Measurements from ENCODE around the gene SPATA9.
A peak's percentile ranks its signal among the peaks of the same experiment; 100 is the strongest.
"Not testable (repeated sequence)": the region's sequence is repeated elsewhere in the genome, so short reads cannot be mapped to it uniquely, and the experiment has no call there.

Gene SPATA9

DNA sequence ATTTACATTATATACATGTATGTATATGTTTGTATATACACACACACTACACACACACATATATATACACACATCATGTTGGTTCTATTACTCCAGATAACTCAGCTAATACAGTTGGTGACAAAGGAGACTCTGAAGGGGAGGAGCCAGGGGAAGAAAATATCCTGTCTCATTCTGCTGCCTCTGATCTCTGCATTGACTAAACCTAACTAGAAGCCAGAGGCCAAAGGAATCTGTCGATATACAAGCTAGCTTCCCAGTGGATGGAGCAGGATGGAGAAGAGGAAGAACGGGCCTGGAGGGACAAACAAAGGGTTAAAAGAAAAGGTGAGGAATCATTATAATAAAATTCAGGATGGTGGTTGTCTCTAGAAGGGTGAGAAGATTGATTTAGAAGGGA lies 34.6 kb upstream of the SPATA9 start:
- no peak for DNase-seq (ENCODE audit: low spot score)

- peak; percentile 35 for DNase-seq (ENCODE audit: low spot score)
Measured at GRCh38 chr5:95715799-95716461, 33.1 kb upstream of the SPATA9 start.

GRCh38 chr5:95713960-95714710 lies 31.3 kb upstream of the SPATA9 start:
- no peak for DNase-seq (ENCODE audit: low spot score)

- not testable (repeated sequence) for DNase-seq (ENCODE audit: low spot score)
Measured at GRCh38 chr5:95713246-95713645, 30.5 kb upstream of the SPATA9 start.

DNA sequence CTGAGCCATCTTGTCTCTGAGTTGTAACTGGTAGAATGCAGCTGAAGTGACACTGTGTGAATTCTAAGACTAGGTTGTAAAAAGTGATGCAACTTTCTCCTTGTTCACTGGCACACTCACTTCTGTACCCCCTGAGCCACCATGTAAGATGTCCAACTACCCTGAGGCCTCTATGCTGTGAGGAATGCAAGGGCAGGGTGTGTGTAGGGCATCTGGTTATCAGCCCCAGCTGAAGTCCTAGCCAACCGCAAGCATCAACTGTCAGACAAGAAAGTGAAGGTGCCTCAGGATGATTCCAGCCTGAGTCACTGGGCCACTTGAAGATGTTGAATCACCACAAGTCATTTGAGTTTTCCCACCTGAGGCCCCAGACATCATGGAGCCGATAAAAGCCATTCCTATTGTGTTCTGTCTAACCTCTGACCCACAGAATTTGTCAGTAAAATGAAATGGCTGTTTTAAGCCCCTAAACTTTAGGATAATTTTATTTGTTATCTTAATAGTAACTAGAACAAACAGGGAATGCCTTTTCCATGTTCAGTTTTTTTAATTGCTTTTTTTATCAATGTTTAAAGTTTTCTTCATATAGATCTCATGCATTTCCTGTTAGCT lies 29.7 kb upstream of the SPATA9 start:
- DNase-seq (ENCODE audit: low spot score) = peak; percentile 23

- DNase-seq (ENCODE audit: low spot score) = no peak
Measured at GRCh38 chr5:95711501-95712346, 28.9 kb upstream of the SPATA9 start.

DNA sequence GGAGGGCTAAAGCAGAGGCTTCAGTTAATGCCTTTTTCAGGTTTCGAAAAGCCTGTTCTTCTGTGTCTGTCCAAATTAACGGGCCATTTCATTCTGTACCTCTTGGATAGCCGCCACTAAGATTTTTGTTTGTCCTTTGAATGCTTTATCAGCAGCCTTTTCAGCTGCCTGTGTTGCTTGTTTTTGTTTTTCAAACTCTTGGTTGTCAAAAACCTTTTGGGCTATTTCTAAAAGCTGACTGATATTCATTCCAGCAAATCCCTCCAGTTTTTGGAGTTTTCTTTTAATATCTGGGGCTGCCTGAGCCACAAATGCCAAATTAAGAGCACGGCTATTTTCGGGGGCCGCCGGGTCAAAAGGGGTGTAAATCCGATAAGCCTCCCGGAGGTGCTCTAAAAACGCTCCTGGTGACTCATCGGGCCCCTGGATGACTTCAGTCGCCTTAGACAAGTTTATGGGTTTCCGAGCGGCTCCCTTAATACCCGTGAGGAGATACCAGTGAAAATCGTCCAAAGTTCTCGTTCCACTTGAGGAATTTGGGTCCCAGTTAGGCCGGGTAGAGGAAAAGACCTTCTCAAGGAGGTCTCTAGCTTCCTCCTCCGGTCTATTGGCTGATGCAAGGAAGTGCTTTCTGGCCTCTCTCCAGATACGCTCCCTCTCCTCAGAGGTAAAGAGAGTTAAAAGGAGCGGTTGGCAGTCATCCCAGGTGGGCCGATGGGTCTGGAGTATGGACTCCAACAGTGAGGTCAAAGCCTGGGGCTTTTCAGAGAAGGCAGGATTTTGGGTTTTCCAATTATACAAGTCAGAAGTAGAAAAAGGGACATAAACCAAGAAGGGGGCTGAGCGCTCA lies 28.1 kb upstream of the SPATA9 start:
- DNase-seq (ENCODE audit: low spot score) = not testable (repeated sequence)

DNA sequence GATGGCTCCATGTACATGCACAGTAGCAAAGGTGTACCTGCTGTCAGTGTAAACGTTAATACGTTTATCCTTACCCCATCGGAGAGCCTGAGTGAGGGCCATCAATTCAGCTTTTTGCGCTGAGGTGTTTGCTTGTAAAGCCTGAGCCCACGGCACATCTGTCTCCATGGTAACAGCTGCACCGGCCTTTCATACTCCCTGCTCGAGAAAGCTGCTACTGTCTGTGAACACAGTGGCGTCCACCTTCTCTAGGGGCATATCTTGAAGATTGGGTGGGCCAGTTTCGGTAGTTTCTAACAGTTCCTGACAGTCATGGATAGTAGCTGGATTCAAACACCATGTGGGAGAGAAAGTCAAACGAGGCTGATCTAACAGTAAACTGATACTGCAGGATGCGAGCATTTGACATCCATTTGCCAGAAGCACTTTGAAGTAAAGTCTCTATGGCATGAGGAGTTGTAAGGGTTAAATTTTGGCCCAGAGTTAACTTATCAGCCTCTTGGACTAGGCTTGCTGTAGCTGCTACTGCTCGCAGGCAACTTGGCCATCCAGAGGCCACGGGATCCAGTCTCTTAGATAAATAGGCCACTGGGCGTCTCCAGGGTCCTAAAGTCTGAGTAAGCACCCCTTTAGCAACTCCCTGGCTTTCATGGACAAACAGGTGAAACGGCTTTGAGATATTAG lies 27.3 kb upstream of the SPATA9 start:
- DNase-seq (ENCODE audit: low spot score) = no peak

DNA sequence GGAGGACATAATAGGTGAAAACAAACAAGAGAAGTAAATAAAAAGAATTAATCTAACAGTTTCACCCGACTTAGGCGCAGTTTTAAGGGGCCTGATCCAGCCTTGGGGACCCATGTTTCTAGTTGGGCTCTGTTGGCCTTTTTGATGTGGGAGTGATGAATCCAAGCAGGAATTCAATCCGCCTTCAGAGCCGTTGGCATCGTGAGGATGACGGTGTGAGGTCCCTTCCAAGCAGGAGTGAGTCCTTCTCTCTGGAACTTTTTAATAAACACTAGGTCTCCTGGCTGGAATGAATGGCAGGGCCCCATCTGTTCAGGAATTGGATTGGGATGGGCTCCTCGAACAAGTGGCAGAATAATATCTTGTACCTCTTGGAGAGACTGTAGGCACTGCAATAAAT lies 26.1 kb upstream of the SPATA9 start:
- no peak for DNase-seq (ENCODE audit: low spot score)

DNA sequence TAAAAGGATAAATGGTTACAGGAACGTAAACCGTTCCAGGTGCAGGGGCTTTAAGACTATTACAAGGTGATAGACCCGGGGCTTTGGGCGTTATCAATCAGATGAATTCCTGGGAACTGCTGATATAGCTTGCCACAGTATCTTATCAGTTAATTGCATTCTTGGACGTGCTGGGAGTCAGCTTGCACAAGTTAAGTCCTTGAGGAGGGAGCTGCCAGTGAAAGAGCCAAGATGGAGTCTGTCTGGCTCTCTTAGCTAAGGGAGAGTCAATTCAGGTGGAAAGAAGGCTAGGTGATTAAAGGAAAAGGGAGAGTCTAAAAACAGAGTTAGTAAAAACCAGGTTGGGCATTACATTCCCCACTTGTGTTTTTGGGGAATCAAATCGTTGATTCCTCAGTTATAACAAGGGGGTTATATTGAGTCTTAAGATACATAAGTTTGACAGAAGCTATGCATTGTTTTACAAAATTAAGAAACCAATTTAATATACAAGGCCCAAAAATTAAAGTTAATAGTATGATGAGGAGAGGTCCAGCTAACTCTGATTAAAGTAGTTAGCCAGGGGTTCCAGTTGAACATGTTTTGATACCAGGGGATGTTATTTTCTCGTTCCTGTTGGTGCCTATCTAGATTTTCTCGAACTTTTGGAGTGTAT lies 24.9 kb upstream of the SPATA9 start:
- not testable (repeated sequence) for DNase-seq (ENCODE audit: low spot score)

DNA sequence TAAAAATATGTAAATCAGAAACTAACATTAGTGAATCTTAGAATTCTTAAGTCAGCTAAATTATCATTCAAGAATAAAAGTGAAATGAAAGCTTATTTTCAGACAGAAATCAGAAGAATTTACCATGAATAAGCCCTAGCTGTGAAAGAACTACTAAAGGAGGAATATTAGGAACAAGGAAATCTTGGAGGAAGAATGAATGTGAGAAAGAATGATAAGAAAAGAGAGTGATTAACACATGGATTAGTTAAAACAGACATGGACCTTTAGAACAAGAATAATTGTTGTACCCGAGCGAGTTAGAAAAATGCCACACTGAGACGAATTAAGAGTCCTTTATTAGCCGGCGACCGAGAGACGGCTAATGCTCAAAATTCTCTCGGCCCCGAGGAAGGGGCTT lies 24.3 kb upstream of the SPATA9 start:
- DNase-seq (ENCODE audit: low spot score) = no peak

GRCh38 chr5:95706196-95706595 lies 23.4 kb upstream of the SPATA9 start:
- DNase-seq (ENCODE audit: low spot score) = not testable (repeated sequence)

DNA sequence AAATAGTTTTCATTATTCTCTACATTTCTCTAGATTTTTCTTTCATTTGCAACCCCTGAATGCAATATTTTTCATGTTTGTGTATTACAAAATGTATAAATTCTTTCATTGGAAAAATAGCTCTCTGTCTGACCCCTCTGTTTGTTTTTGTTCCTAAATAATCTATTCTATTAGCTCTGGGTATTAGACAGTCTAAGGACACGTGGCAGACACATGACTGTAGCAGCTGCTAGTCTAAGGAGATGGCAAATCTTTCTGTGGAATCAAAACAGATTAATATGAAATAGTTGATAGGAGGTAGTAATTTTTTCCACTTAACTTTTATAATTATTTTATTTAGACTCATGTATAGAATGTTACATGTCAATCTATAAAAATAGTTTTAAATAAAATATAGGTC lies 21.4 kb upstream of the SPATA9 start:
- no peak for DNase-seq (ENCODE audit: low spot score)

DNA sequence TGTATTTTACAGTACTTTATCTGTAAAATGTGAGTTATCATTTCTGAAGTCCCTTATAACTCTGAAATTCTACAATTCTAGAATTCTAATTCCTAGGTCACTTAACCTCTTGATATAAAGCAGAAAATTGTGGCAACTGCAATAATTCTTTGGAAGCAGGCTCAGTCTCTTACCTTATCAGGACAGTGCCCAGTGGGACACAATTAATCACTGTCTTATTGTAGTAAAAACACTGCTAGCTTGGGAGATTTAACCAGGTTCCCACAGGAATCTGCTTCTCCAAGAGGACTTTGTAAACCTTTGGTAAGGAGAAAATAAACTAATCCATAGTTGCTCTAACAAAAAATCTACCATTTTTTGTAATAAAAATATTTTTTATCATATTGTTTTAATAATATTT lies 18.3 kb upstream of the SPATA9 start:
- no peak for DNase-seq (ENCODE audit: low spot score)

DNA sequence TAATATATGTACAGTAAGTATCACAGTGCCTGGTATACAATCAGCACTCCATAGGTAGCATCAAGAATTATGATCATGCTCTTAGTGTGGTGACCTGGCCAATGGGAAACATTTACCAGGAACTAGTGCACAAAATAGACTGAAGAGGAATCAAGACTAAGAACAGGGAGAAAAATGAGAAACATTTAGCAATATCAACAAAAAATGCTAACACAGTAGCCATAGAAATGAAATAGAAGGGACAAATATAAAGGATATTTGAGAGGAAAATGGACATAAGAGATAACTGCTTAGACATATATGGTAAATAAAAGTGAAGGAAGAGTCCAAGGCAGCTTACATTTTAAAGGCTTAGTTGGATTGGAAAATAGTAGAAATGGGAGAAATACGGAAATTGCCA lies 16.5 kb upstream of the SPATA9 start:
- no peak for DNase-seq (ENCODE audit: low spot score)

DNA sequence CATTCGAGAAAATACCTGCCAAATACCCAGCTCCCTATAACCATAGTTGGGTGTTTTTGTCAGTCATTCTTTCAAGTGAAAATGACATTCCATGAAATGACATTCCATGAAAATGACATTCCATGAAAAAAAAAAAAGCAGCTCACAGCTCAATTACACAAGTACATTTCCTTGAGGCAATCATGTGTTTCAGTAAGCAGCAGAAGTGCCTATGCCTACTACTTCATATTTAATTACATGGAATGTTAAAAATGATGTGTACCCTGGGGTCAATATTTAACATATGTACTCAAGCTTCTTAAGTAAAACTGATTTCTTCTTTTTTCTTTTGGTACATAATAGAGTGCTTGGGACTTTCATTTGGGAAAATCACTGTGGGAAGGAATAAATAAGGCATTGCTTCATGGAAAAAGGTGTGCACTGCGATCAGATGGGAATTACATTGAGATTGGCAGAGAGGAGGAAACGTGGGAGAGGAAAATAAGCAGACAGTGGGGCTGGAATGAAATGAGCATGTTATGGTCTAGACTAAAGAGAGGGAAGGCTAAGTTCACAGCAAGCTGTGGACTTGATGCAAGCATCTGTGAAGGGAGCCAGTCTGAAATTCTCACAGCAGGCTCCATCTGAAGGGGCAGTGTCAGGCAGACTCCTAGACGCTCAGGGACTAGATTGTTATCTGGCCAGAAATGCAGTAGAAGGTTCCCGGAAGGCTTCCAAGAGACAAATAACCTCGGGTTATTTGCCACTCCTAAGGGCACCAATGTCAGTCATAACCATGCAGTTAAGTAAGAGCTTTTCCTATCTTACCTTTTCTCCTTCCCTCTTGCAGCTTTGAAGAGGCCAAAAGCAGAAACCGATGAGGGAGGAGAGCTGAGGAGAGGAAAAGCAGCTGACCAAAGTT lies 15.2 kb upstream of the SPATA9 start:
- no peak for DNase-seq (ENCODE audit: low spot score)

DNA sequence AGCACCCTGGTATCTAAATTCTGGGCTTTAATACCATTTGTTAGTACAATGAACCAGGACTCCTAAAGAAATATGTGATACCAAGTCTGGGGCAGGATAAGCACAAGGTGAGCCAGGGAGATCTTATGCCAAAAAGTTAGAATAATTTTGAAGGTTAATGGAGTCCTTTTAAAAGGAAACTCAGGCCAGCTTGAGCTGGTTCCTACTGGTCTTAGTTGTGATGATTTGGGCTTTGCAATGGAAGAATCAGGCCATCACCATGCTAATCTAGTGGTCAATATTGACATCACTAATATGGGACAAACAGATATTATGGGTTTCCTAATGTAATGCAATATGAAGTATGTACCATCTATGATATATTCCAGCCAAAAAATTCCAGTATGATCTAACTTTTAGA lies 7.5 kb upstream of the SPATA9 start:
- DNase-seq (ENCODE audit: low spot score) = no peak

DNA sequence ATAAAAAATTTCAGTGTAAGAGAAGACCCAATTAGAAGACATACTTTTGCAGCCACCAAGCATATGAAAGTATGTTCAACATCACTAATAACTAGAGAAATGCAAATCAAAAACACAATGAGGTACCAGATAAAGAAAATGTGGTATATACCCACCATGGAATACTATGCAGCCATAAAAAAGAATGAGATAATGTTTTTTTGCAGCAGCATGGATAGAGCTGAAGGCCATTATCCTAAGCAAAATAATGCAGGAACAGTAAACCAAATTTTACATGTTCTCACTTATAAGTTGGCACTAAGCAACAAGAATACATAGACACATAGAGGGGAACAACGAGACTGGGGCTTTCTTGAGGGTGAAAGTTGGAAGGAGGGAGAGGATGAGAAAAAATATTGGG lies 6.9 kb upstream of the SPATA9 start:
- DNase-seq (ENCODE audit: low spot score) = no peak

DNA sequence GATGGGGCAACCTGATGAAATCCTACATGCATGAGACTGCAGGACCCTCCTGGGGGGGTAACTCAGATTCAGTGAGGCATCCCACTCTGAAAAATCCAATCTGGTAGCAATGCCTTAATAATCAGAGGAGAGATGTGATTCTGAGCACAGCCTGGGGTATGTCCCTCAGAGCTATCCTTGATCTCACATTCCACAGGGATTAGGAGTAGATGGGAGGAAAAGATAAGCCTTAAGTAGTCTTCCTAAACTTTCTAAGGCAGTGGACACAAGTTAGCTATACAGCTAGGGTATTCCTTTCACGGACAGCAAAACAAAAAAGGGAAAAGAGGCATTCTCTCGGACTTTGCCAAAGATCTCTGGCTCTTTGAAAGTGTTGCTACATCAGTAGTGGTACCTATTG lies 3.9 kb upstream of the SPATA9 start:
- DNase-seq (ENCODE audit: low spot score) = no peak
